DMS53 treated with DMSO at 0.1 percent for 48 hours (cell line): Measurements from ENCODE around the gene WASL.

Source experiments
- DNase-seq: peaks from one replicate; lab custom pipeline; 2025; ENCODE audit not compliant: unreplicated experiment; lab: John Stamatoyannopoulos, UW

WASL gene

DNA sequence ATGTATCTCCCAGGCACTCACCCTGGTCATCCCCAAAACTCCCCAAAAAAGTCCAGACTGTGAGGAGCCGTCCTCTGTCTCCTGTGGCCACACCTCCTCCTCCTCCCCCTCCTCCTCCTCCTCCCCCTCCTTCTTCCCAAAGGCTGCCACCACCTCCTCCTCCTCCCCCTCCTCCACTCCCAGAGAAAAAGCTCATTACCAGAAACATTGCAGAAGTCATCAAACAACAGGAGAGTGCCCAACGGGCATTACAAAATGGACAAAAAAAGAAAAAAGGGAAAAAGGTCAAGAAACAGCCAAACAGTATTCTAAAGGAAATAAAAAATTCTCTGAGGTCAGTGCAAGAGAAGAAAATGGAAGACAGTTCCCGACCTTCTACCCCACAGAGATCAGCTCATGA lies 86.0 kb downstream of the WASL start:
- DNase-seq, result no peak

- no peak for DNase-seq
These were observed 86.5 kb downstream of the WASL start for GRCh38 chr7:123662293-123662692.

DNA sequence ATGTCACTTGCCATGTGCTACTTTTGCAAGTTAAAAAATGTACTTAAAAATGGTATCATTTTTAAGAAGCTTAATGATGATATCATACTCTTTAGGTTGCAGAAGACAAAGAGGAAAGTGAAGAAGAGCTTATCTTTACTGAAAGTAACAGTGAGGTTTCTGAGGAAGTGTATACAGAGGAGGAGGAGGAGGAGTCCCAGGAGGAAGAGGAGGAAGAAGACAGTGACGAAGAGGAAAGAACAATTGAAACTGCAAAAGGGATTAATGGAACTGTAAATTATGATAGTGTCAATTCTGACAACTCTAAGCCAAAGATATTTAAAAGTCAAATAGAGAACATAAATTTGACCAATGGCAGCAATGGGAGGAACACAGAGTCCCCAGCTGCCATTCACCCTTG lies 87.0 kb downstream of the WASL start:
- no peak for DNase-seq

- no peak for DNase-seq
These were observed 88.1 kb downstream of the WASL start for GRCh38 chr7:123660514-123661354.

DNA sequence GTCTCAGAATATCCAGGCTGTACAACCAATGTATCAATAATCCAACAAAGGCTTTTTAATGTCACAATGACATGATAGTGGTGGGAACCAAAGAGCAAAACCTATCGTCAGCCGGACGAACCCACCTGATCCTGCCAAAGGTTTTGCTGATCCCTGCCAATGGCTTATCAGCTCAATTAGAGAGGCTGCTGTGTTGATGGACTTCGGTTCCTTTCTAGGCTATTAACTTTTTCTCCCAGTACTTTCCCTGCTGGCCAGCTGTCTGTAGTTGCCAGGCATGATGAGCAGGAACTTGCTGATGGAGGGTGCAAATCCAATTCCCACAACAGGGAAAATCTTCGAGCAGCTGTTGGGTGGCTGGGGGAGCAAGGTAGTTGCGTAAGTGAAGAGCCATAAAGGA lies 90.8 kb downstream of the WASL start:
- no peak for DNase-seq

DNA sequence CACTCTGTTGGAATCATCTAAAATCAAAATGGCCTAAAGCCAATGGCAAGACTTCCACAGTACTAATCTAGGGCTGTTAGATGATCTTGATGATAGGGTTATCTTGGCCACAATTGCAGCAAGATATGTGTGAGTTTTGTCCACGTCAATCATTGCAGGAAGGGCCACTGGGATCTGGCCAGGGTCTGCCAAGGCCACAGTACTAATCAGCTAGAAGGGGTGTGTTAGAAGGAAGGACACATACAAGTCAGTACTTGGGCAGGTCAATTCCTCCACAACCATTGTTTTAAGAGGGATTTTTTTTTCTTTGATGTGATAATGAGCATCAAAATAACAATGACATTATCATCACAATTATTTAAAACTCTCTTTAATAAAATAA lies 91.5 kb downstream of the WASL start:
- DNase-seq, result no peak

DNA sequence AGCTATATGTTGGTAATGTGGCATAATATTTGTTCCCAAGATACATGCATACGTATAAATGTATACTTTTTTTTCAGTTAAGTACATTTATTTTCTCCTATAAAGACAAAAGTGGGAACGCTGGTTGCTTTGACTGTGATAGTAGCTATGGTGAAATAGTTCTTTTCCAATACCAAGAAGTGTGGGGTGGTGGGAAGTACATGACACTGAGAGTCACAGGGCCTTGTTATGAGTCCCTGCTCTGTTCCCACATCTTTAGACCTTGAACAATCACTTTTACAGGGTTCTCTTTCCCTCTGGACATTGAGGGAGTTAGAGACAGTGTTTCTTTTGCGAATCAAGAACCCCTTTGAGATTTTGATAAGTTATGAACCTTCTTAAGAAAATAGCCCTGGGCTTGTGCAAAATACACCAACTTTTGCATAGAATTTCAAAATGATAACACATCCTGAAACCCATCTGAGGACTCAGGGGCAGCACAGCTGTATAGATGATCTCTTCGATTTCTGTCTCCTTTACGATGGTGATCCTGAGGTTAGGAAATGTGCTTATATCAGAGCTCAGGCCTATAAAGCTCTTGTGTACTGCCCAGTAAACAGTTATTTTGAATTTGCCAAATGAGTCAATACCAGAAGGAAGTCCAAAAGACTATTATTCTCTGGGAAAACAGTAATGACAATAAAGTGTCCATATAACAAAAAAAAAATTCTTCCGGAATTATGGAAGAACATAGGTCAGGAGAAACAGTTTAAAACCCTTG lies 92.1 kb downstream of the WASL start:
- DNase-seq, result no peak

GRCh38 chr7:123655614-123656013 lies 93.2 kb downstream of the WASL start, which contains the start of gene LMOD2:
LMOD2 (plus strand) TSS chr7:123655866; CDS start chr7:123655964, 98 bp downstream.
- DNase-seq, result no peak

DNA sequence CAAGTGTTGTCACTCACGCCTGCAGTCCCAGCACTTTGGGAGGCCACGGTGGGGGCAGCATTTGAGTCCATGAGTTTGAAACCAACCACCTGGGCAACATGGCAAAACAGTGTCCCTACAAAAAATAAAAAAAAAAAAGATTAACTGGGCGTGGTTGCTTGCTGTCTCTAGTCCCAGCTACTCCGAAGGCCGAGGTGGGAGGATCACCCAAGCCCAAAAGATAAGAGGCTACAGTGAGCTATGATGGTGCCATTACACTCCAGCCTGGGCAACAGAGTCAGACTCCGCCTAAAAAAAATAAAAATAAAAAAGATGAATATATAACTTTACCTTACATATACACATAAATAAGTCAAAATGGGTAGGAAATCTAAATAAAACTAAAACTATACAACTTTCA lies 95.6 kb downstream of the WASL start:
- no peak for DNase-seq

DNA sequence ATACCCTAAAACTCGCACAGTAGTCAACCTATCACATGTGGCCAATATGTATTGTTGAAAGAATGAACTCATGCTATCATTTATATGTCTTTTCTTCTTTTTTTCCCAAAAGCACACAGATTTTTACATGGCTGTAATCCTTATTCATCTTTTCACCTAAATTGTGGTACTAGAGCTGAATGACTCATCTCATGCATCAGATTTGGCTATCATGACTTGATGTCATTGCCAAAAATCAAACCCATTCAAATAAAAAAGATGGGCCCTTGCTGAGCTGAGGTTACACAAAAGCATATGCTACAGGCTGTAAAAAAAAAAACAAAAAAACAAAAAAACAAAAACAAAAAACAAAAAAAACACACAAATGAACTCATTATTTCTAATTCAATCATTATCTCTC lies 96.4 kb downstream of the WASL start:
- no peak for DNase-seq

GRCh38 chr7:123650595-123650994 lies 98.2 kb downstream of the WASL start:
- DNase-seq, result no peak

DNA sequence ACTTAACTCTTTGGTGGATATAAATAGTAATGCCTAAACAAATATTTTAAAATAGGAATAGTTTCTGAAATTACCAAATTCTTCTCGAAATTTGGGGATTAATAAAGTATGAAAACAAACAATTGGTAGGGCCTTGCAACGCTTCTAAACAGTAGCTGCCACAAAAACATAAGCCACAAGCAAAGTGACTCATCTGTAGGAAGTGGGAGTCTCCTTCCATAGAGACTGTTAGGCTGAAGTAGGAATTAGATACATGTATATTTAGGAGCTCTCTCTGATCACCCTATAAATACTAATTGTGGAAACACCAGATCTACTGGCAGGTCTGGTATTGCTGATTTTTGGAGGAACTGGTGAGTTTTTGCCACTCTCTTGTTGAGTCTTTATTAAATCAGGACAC lies 98.8 kb downstream of the WASL start:
- DNase-seq, result no peak

DNA sequence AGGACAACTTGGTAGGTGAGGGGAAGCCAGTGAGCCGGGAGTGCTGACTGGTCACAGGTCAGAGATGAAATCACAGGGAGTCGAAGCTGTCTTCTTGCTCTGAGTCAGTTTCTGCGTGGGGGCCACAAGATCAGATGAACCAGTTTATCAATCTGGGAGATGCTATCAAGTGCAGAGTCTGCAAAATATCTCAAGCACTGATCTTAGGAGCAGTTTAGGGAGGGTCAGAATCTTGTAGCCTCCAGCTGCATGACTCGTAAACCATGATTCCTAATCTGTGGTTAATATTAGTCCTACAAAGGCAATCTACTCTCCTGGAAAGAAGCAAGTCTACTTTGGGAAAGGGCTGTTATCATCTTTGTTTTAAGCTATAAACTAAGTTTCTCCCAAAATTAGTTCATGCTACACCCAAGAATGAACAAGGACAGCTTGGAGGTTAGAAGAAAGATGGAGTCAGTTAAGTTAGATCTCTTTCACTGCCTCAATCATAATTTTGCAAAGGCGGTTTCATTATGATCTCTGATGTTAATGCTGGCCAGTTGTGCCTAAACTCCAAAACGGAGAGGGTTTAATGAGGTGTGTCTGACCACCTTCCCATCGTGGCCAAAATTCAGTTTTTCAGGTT lies 101.6 kb downstream of the WASL start:
- DNase-seq, result no peak

DNA sequence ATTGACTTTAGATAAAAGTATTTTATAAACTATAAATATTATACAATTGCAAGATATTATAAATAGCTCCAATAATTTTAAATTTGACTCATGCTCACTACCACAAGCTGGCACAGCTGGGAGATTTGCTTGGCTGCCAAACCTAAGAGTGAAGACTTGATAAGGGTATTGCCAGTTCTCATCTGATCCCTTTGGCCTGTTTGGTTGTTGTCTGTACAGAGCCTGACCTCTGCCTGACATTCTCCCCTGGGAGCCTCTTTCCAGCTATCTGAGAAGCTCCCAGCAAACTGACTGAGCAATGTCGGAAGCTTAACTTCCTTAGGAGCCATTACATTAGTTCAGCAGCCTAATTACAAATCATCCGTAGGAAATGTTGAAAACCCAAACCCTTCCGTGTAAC lies 103.3 kb downstream of the WASL start:
- DNase-seq, result no peak

DNA sequence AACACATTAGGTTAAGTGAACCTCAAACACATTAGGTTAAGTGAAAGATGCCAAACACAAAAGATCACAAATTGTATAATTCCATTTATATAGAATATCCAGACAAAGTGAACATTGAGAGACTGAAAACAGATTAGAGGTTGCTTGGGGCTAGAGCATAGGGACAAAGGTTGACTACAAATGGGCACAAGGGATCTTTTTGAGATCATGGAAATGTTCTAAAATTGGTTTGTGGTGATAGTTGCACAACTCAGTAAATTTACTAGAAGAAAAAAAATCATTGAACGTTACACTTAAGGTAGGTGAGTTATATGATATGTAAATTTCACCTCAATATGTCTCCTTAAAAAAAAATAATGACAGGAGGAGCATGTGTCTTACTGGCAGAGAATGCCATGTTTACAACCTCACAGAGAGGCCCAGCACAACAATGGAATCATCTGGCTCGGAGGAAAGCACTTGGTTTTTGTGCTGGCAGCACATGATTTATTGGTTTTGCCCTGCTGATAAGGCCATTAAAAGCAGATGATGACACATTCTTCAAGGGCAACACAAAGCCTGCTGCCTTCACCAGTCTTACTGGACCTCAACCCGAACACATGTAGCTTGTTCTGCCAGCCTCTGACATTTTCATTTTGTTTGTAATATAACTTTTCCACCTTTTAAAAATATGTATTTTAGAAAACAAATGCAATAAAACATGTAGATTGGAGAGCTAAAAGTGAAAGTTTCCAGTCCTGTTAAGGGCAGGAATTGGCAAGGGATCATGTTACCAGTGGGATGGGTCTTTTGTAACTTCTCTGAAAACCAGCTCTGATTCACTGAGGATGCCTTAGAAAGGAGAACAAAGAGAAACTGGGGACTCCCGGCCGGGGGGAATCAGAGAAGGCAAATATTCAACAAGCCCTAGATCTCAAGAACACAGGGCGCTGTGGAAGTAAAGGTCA lies 105.0 kb downstream of the WASL start:
- peak; percentile 82 for DNase-seq

DNA sequence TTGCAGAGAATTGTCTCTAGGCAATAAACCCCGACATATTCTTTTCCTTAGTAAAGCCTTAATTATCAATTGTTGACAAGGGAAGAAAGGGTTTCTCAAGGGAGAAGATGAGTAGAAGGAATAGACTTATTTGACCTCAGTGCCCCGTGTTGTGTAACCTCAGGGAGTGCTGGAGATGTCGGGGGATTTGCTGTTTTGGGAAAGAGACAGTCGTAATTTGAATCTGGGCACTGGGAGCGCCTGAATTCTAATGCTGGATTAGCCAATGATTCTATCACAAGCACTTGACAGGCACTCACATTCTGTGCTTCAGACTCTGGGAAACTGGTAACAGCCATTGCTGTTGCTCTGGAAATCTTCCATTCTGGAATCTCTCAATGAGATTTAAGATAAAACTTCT lies 106.9 kb downstream of the WASL start:
- no peak for DNase-seq

DNA sequence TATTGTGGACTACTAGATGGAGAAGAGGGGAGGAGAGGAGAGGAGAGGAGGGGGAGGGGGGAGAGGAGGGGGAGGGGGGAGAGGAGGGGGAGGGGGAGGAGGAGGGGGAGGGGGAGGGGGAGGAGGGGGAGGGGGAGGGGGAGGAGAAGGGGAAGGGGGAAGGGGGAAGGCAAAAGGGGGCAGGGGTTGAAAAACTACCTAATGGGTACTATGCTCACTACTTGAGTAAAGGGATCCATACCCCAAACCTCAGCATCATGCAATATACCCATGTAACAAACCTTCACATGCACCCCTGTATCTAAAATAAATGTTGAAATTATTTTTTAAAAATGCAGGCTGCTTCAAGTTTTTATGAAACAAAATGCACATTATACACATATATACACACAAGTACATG lies 108.2 kb downstream of the WASL start:
- DNase-seq, result no peak

DNA sequence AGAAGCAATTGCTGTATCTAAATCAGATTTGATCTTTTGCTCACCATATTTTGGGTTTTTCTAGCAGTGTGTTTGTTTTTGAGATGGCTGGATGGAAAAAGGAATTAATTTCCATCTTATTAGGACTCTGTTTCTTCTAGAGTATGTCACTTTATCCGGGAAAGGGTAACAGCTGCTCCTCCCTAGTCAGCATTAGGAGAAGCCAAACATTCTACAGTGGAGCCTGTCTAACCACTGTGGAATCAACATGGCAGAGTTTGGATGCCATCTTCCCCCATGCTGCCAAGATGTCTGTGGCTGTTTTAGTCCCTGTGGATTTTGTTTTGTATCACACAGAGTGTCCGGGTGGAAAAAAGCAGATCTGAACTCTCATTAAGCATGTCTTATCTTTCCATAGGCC lies 109.2 kb downstream of the WASL start:
- DNase-seq, result no peak

DNA sequence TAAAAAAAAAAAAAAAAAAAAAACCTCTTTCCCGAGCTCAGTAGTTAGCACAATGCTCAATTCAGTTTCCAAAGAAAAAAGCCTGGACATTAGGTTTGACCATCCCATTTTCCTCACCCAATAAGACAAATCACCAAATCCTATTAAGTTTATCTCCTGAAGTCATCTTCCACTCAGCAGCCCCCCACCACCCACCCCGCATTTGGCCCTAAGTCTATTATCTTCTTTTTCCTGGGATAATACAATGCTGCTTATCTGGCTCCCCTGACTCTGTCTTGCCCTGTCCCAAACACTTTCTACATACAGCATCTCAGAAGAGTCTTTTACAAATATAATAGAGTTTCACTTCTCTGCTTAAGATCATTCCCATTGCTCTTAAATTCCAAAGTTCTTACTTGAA lies 110.9 kb downstream of the WASL start:
- DNase-seq, result no peak

- peak; percentile 45 for DNase-seq
These were observed 111.6 kb downstream of the WASL start for GRCh38 chr7:123637203-123637602.
